ENCODE results near the gene LRRC27.
"Not testable (repeated sequence)": the region's sequence is repeated elsewhere in the genome, so short reads cannot be mapped to it uniquely, and the experiment has no call there.

LRRC27 gene

DNA sequence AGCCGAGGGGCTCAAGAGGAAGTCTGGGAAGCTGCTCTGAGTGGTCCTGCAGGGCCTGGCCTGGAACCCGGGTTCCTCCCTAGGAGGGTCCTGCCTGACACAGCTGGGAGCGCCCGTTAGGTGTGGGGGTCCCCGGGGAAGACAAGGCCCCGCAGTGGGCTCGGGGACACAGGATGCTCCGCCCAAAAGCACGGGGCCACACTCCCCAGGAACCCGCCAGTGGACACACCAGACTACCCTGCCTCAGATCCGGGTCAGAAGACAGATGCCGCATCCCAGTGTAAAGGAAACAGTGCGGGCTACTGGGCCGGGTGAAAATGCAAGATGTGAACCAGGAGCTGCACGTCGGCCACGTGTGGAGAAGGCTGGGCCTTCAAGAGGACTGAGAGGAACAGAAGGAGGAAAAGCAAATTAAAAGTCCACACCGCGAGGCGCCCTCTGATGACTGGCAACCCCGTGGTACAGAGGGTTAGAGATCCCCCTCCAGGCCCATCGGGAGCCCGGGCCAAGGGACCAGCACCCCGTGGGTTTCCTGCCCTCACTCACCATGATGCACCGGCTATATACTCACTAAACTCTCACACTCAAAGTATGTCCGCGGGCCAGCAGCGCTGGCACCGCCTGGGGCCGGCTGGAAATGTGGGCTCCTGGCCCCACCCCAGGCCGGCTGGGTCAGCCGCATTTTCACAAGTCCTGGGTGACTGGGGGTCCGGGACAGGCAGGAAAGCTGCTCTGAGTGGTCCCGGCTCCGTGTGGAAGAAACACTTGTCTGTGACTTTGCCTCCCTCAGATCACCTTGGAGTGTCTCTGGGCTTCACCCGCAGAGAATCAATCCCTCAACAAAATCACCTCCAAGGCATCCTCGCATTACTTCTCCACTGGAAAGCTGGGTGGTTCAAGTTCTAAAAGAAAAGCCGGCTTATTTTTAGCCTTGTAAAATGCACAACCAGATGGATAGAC is 30.3 kb upstream of the LRRC27 start:
- no peak for FAIRE-seq

- FAIRE-seq: no peak
These were observed 29.3 kb upstream of the LRRC27 start for GRCh38 chr10:132302421-132303310.

DNA sequence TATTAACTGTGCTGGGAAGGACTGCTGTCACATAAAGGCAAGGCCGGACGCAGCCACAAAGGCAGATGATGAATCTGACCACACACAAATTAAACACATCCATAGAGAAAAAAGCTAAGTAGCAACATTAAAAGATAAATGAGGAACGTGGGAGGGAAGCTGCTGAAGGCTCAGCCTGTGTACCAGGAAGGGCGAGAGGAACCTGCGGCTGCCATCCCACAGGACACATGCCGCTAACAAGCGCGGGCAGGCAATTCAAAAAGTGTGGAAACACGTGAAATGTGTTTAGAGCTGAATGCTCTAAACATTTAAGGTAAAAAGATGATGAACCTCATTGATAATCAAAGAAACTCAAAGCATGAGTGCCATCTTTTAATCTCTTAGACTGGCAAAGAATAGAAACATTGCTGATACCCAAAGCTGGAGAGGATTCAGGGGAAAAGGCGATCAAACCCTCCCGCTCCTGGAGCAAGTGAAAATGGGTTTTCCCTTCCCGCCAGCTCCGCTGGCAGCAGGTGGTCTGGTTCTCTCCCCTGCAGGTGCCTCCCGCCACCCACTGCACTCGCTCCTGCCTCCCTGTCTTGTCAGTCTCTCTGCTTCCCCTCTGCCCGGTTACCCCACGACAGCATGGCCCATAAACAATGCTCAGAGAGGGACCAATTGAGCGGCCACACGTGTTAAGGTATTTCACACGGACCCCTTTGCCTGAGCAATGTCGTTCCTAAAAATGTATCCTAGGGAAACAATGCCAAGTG is 28.5 kb upstream of the LRRC27 start:
- FAIRE-seq: no peak

GRCh38 chr10:132304756-132305509 is 27.1 kb upstream of the LRRC27 start:
- no peak for FAIRE-seq

- FAIRE-seq: no peak
These were observed 26.2 kb upstream of the LRRC27 start for GRCh38 chr10:132305654-132306342.

DNA sequence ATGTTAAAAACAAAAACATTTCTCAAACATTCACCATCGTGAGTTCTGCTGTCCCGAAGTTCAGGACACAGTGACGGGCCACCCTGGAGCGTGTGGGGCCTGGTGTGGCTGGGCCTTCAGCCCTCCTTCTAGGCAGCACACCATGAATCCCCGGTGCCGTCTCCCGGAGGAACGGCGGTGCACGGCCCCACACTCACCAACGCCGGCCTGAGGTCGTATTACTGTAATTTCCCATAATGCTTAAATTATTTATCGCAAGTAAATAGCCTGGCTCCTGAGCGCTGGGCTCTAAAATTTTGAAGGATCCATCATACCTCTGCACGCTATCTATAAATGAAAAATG is 25.7 kb upstream of the LRRC27 start:
- no peak for FAIRE-seq

GRCh38 chr10:132306864-132307751 is 24.9 kb upstream of the LRRC27 start:
- FAIRE-seq: no peak

- FAIRE-seq: no peak
These were observed 24.0 kb upstream of the LRRC27 start, which contains the start of gene STK32C for GRCh38 chr10:132307823-132308586. STK32C (minus strand) TSS chr10:132307950; CDS start chr10:132307833, 117 bp downstream.

DNA sequence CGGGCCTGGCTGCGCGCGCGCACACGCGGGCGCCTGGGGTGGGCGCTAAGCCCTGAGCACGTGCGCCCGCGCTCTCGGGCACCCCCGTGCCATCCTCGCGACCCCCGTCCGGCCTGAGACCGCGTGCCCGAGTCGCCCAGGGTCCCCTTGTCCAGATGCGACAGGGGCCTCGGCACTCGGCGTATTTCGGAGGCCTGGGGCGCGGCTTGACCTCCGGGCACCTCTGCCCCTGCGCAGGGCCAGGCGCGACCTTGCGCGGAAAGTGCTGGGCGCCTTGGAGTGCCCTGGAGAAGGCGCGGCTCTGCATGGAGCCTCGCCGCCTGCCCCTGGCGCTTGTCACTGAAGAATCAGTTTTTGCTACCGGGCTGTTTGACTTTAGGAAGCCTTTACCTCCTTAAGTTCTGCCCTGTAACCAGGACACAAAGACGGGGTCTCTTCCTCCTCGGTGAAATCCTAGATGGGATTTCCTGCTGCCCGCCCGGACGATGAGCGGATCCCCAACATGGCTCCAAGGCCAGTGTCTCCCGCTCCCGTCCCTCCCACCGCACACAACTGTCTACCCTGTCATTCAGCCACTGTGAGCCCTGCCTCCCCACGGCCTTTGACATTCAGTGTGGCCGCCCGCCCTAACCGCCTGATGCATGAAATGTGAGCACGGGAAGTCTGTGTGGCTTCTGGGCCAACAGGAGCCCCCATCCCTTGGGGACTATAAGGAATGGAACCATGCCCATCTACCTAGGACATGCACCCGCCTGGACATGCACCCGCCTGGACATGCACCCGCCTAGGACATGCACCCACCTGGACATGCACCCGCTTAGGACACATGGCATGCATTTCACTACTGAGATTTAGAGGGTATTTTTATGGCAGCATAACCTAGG is 23.2 kb upstream of the LRRC27 start:
- no peak for FAIRE-seq

DNA sequence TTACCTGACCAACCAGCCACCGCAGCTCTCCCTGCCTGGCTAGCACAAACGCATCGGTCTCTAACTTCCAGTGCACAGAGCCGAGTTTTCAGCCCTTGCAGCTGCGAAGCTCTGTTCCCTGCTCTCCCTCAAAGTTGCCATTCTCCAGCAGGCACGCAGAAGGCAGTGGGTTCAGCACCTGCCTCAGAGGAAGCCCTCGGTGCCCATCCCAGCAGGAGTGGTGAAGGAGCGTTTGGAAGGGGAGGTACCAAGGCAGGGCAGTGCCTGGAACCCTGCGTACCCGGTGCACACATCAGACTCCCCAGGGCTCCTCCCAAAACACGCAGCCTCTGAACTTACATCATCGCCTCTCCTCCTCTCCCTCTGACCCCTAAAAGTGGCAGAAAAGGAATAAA is 22.5 kb upstream of the LRRC27 start:
- FAIRE-seq: no peak

DNA sequence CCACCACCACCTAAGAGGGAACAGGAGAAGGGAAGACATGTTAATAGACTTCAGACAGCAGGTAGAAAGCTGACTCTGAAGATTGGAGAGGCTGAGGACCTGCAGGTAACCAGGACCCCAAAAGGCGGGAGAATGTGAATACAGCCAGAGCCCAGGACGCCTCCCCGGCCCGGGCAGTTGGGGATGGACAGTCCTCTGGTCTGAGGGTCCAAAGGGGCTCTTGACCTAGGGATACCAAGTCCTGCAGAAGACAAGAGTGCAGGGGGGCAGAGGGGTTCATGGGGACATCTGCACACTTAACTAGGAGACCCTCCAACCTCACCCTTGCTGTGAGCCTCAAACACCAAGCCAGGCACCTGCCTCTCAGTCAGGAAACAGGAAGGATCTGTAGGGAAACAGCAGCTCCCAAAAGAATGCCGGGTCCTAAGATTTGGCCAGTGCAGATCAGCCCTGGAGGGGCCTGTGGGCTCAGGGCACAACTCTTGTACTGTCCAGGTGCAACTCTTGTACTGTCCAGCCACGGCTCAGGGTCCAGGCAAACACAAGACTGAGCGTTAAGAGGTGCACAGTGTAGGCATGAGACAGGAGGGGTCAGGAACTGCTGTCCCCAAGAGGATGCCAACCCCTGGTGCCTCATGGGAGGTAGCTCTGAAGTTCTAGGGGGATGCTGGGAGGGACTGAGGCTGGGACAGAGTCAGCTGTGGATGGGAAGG is 22.0 kb upstream of the LRRC27 start:
- no peak for FAIRE-seq

- no peak for FAIRE-seq
These were observed 21.2 kb upstream of the LRRC27 start for GRCh38 chr10:132310701-132311337.

- no peak for FAIRE-seq
These were observed 20.6 kb upstream of the LRRC27 start for GRCh38 chr10:132311338-132311939.

GRCh38 chr10:132313305-132313704 is 18.7 kb upstream of the LRRC27 start:
- no peak for FAIRE-seq

- FAIRE-seq: no peak
These were observed 18.1 kb upstream of the LRRC27 start for GRCh38 chr10:132313865-132314264.

DNA sequence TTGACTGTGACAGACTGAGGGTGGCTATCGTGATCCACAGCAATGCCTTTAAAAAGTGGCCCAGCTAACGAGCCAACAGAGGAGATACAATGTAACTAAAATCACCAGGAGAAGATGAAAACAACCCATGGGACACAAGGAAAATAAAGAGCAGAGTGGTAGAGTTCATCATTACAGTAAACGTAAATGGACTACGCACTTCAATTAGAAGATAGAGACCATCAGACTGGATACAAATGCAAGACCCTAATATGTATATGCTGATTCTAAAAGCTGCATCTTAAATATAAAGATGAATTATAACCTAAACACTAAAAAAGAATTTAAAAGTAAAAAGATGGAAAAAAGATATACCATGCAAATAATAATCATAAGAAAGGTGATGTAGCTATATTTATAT is 17.7 kb upstream of the LRRC27 start:
- peak; percentile 46 for FAIRE-seq

GRCh38 chr10:132314881-132315280 is 17.1 kb upstream of the LRRC27 start:
- not testable (repeated sequence) for FAIRE-seq

All from A204.1 (cell line).